Endothelial cell of umbilical vein (primary cell): ENCODE results near the gene SERPINB3.

Experiments
- CTCF ChIP-seq, 2 donors: IDR thresholded peaks; 1 replicate in 1 of 2; 2 replicates in 1 of 2; pipeline ENCODE4 v1.5.1; 2011; ENCODE audit warnings: low read length in 2 of 2, mild to moderate bottlenecking in 2 of 2, moderate library complexity in 2 of 2, control low read depth in 1 of 2, inconsistent platforms in 1 of 2, low read depth in 1 of 2; ENCODE audit not compliant: insufficient read depth in 1 of 2; ENCODE audit errors: extremely low read depth in 1 of 2
- EZH2 ChIP-seq: IDR thresholded peaks from 2 replicates; pipeline ENCODE4 v1.6.1; 2012; ENCODE audit warnings: borderline replicate concordance, low read depth, mild to moderate bottlenecking, moderate library complexity, low read length, inconsistent platforms; ENCODE audit not compliant: severe bottlenecking
- MYC ChIP-seq: IDR thresholded peaks from one replicate; pipeline ENCODE4 v1.6.1; 2011; ENCODE audit warnings: mild to moderate bottlenecking, low read depth, low read length
- POLR2A ChIP-seq: IDR thresholded peaks from 2 replicates; pipeline ENCODE4 v1.6.1; 2012; ENCODE audit warnings: low read depth, mild to moderate bottlenecking, control low read depth, low read length

GRCh38 chr18:63684718-63685117 is 23.0 kb upstream of the SERPINB3 start:
- TF ChIP-seq CTCF (IDR thresholded peaks at IDR 0.05; ENCODE audit: extremely low read depth in 1 of 2, insufficient read depth in 1 of 2, low read depth in 1 of 2, low read length in 2 of 2) (no peak), POLR2A (no peak), EZH2 (no peak), MYC (no peak)
